ENCODE measurements around the gene NRXN3.

Gene NRXN3

DNA sequence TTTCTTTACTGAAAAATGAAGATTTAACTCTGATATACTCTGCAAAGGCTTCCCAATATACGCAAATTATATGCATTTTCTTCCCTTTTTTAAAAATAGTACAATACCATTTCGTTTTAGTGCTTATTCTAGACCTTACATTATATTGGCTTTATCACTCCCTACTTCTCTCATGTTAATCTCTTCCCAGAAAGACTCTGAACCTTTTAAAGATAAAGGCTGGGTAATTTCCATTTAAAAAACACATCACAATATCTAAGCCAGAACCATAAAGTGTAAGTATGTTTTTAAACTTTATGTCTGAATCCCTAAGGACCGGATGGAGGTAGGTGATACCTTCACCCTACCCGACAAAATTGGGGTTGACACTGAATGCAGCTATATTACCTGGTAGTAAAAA, 1720.4 kb downstream of the NRXN3 start:
- DNase-seq: no peak

DNA sequence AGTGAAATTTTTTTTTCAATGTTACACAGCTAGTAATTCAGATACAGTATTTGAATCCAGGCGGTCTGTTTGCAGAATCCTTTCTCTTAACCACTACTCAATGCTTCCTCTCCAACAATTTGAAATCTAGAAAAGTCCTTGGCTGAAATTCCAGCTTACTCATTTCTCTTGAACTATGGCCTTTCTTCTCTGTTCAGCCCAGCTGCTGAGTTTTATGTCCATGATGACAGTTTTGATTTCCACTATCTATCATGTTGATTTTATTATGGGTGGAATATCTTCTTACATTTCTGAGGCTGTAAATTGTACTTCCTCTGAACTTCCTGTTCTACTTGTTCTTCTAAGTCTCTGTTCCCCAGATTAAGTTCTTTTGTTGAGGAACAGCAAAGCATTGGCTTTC, 1725.8 kb downstream of the NRXN3 start:
- no peak for DNase-seq

DNA sequence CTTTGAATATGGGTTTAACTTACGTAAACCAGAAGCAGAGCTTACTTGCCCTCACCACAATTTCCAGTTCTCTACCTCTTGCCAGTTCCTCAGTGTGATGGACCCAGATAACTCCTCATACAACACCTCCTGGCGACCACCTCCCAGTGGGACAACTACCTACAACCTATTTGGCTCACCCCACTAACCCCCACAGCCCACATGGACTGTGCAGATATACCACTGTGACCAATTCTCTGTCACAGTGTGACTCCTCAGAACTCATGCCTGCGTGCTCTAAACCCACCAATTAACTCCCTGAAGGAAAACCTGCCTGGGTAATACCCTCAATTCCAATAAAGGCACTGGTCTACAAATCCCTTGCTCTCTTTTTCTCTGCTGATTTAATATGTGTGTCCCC, 1729.4 kb downstream of the NRXN3 start:
- no peak for DNase-seq

DNA sequence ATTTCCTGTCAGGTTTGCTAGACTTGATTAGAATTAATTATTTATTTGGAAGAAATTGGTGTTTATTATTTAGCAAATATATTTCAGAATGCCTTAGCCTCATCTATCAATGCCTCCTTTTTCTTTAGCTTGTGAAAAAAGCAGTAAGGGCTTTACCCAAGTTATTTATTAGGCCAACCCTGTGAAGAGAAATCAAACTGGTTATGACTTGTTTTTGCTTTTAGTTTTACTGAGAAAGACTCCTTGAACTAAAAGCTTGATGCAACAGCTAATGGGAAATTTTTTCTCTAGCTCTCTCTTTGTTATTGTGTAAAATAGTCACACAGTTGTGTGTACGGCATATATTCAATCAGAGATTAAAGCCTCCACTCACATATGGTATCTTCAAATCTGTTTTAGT, 1734.3 kb downstream of the NRXN3 start:
- no peak for DNase-seq

DNA sequence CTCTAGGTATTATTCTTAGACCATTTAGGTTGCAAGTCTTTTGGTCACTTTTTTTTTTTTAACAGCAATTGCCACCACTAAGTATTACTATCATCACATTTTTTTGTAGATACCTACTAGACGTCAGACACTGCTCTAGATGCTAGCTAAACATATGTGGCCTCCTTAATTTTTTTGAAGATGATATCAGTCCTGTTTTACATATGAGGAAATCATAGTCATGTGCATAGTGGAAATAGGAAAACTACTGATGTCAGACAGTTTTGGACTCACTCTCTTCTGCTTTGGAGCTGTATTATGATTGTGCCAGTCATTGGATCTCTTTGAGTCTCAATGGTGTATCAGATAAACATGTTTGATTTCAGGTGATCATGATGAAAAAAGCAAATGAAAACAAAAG, 1736.8 kb downstream of the NRXN3 start:
- DNase-seq: no peak

DNA sequence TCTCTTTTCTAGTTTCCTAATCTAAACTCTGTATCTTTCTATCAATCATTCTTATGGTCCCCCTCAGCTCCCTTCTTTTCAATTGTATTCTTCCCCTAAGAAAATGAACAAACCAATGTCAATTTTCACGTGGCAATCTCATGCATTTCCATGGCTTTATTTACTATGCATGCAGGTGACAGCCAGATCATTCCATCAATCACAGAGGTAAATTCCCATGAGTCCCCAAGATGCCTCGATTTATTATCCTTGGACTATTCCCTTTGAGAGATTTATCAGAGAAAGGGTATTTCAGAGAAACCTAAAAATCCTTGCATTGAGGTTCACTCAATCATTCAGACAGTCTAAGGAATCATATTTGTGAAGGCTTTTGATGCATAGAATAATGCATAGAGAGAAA, 1739.9 kb downstream of the NRXN3 start:
- no peak for DNase-seq

DNA sequence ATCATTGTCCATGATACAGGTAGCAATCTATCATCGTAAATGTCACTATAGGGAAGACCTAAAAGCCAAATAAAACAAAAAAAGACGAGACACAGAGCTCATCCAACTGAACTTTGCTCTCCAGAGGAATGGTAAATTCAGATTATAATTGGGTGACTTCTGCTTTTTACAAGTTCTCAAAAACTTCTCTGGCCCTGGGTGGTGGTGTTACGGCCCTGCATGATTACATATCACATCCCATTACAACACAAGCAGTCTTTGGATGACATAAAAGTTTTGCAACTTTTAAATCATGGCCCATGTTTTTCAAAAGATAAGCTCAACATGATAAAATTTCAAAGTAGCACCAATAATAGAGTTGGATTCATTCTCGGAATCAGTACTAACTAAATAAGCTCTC, 1741.6 kb downstream of the NRXN3 start:
- no peak for DNase-seq

DNA sequence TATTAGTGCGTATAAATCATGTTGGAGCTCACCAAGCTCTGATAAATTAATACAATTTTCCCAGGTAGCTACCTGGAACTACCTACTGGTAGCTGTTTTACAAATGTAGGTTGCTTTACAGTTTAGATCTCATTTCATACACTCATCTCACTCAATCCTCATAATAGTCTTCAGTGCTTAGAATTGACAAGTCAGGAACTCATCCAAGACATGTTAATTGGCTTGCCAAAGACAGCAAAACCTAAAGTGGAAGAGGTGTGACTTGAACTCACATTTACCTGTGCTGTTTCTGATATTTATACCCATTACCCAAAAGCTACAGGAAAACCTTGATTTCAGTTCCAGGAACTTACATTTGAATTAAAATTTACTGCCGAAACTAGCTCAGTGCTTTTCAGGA, 1744.4 kb downstream of the NRXN3 start:
- DNase-seq: no peak

DNA sequence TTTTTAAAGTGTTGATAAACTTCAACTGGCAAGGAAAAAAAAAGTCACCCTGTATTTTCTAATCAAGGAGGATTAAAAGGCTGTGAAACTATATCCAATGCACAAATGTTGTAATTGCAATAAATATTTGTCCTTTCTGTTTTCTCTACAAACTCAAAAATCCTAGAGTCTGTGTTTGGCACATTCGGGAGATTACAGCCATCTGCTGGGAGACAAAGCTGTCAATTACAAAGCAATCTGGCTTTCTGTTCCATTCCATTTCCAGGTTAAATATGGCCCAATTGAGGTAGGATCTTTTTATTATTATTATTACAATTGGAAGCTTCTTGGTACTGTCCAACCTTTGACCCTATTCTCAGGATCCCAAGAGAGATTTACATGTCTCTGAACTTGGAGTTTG, 1745.2 kb downstream of the NRXN3 start:
- no peak for DNase-seq

DNA sequence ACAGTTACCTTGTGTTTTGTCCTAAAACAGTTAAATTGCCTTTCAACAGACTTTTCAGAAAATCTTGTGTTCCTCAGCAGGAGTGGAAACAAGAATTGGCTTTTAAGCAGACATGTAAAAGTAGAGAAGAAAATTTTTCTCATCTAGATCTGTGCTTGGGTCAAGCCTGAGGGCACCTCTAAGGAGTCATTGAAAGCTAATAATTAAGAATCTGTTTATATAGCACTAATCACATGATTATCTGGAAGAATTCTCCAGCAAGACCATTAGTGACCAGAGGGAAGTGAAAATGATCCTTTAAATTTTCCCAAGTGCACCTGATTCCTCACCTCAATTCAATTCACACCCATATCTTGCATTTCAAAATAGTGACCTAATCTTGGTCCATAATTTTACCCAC, 1746.1 kb downstream of the NRXN3 start:
- no peak for DNase-seq

DNA sequence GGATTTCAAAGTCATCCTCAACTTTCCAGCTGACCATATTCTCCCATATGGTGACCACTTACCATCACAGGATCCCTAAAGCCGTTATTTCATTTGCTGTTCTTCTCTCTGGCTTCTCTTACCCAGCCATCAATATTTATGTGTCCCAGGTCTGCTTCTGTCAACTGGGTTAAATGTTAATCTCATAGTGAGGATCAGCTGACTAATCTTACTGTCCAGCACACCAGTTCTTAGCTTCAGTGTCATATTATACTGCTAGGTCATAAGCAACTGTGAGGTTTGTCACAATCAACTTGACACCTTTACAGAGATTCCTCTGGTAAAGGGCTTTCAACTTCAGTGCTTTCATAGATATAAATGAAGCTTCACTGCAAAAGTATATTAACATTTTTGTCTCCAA, 1746.7 kb downstream of the NRXN3 start:
- no peak for DNase-seq

Data from stimulated activated CD4-positive, alpha-beta T cell treated with anti-CD3 and anti-CD28 coated beads, Interleukin-4, amount 100 ng/mL, for 24 hours (primary cell).